Pulmonary artery endothelial cell (primary cell): Measurements from ENCODE around the gene PPP3CA. TPM values are rescaled to one million over a fixed set of nuclear protein-coding genes. Genes with fewer than 3 reads are reported as not detected.

Experiments used
- DNase-seq: peaks from one replicate; pipeline ENCODE4 v3.0.0-alpha.2; 2011; ENCODE audit warnings: low read depth, low spot score
- total RNA-seq: library from RNA; depleted of rRNA; stranded (reverse); fragments of >200 nt; gene quantifications from 2 replicates; pipeline ENCODE4 v1.2.3, GENCODE V29; 2014

The PPP3CA gene
- total RNA-seq, 1 donor from 2014 or later = 72.6 TPM

DNA sequence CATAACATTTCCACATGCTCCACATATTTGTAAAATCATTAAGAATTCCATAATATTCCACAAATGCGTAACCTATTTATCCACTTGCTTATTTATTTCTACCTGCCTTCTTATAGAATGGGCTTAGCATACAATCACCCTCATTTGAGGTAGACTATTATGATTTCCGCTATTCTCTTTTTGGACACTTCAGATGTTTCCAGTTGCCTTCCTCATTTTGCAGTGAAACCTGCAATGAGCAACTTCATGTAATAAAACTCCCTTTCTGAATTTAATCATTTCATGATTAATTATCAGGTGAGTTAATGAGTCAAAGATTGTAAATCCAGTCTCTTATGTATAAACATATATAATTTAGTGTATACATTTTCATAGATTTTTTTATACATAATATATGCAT, 58.0 kb downstream of the PPP3CA start:
- no peak for DNase-seq

DNA sequence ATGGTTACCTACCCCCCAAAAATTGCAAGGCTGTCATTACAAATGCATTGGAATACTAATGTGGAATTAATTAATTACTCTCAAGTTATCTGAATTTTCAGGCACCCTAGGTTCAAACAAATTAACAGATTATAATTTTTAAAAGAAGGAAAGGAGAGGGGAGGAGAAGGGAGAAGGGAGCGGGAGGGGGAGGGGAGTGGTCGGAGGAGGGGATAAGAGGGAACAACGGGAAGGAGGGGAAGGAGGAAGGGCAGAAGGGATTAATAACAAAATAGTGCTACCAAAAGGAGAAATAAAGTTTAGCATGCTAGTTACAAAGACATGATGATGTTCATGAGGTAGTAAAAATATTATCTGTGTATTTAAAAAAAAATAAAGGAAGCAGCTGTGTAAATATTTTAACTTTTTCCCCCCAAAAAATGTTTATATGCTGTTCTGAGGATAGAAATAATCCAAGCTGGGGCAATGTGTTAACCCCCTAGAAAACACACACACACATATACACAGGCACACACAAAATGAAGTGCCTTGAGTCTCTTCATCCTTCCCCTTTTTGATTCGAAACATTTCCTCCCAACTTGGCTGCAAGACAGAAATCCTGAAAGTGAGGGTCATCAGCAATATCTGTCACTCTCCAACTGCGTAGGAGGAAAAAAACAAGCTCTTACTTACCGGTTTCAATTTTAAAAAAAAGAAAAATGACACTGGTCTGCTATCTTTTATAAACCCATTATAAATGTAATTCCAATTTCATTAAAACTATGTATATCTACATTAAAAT, 58.8 kb downstream of the PPP3CA start:
- DNase-seq = no peak

DNA sequence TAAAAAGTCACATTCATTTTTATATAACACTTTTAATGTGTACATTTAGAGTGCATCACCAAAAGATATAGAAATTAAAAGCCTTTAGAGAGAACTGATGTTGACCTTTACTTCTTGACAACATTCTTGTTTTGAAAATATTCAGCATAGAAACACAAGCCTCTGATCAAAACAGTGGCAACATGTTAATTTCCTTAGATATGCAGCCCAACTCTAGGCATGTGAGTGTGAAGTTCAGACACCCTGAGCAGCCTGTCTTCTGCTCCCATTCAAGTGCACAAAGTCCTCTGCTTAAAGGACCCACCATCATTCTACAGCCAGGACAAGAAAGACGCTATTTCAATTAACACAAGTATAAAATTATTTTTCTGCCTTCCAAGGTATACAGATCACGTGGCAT, 60.0 kb downstream of the PPP3CA start:
- no peak for DNase-seq

DNA sequence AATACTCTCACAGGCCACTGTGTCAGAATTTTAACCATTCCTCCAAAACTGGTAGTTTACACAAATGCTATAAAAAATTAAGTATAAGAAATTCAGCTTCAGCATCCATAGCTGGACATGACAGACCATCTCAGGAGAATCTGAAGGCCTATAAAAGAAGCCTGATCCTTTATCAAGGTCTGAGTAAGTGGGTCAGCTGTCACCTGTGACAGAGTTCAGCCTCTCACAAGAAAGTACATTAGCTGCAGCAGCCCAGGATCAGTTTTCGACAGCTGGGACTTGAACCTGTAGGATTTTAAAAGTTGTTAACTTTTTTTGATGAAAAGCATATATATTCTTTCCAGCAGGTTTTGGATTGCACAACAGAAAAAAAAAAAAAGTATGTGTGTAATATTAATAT, 60.7 kb downstream of the PPP3CA start:
- no peak for DNase-seq

DNA sequence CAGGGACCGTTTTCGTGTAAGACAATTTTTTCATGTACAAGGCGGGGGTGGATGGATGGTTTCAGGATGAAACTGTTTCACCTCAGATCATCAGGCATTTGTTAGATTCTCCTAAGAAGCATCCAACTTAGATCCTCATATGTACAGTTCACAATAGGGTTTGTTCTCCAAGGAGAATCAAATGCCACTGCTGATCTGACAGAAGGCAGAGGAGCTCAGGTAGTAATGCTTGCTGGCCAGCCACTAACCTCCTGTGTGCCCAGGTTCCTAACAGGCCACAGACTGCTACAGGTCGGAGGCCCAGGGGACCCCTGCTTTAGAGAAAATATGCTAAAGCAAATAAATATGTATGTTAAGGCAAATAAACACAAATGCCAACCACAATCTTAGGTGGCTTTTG, 61.3 kb downstream of the PPP3CA start:
- no peak for DNase-seq

DNA sequence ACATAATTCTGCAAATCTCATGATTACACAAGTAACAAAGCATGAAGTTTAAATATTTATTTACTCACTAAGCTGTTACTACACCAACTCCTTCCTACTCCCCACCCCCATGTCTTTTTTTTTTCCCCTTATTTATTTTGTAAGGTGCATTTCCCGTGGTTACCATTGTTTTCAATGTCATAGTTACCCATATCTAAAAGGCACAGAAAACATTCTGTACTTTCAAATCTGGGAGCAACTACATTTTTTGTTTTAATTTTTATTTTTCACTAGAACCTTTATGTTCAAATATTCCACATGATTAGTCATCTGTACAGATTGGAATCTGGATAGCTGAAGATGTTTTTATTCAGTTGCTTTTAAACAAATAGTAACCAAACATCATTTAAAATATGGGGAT, 62.8 kb downstream of the PPP3CA start:
- peak; percentile 57 for DNase-seq

DNA sequence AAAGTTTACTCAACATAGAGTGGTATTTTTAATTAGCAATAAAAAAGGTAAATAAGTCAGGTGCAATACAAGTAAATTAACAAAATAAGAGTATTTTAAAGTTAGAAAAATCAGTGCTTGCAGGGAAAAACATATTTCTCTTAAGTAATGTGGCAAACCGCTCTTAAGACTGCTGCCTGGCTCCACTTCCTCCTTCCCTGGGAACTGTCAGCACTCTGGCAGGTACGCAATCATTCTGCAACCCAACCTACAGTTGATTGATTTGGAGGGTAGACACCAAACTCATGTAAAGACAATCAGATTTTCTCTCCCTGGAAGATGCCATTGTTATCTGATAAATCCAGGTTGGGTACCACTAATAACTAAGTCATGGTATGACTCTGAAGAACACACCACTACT, 63.9 kb downstream of the PPP3CA start:
- DNase-seq = no peak

DNA sequence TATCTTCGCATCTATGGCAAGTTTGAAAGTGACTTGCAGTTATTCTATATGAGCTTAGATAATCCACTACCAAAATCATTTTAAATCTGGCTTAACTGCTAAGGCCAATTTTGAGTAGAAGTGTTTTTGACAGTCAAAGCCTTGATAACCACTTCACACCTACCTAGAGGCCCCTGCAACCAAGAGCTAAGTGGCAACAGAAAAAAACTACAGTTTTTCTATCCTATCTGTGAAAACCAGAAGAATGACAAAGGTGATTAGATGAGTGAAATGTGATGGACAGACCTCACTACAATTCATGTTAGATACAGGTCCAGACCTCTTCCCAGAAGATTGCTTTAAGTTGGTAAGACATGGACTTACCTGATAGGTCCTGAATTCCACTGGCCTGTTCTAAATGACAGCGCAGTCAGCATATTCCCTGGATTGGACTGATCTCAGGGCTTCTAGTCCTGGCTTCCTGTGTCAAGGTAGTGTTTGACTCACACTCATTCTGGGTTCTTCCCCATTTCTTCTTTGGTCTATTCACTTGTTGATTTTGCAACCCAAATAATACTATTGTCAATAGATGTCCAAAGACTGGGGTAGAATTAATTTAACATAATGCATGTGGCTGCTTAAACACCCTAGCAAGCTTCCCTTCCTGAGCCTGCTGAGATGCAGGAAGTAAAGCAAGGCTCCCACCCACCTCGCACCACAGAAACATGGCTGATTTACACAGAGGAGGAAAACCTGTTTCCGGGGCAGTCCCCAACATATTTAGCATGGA, 65.1 kb downstream of the PPP3CA start:
- no peak for DNase-seq

DNA sequence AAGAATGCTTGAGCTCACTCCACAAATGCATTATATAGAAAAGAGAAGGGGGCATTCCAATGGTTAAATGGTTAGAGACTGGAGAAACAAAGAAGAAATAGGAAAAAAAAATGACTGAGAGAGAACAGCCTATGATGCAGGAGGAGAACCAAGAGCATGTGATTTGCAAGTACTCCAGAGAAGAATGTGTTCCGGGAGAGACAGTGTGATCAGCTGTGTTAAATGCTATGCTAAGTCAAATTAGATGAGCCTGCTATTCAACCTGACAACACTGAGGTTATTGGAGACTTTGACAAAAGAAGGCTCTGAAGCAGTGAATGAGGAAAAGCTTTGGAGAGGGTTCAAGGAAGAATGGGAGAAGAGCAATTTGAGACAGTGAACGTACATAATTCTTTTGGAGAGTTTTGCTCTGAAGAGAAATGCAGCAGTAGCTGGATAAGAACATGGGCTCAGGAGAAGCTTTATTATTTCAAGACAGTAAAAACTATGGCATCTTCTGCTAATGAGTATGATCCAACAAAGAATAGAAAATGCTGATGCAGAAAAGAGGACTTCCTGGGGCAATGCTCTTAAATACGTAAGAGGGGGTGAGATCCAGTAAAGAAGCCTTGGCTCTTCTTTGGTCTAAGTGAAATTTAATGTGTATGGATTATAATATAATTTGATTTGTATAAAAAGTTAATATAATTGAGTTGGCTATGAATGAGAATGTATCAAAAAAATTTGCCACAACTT, 66.3 kb downstream of the PPP3CA start:
- no peak for DNase-seq

DNA sequence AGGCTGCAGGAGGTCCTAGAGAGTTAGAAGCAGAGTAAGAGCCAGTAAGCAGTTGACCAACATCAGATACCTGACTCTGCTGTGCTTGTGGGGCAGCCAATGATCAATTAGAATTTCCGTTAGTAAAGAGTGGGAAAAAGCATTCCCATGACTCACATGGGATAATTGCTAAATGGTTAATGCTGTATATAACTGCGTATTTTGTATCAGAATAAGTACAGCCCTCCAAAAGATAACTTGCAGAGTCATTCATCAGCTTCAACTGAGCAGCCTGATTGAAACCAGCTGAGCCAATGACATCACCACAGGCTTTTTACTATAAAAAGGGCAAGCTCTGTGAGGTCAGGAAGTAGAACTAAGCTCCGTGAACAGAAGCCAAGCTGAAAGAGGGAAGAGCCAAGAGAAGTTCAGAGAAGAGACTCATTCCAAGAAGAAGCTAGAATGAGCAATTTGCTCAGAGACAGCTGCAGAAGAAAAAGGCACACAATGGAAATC, 67.9 kb downstream of the PPP3CA start:
- no peak for DNase-seq

DNA sequence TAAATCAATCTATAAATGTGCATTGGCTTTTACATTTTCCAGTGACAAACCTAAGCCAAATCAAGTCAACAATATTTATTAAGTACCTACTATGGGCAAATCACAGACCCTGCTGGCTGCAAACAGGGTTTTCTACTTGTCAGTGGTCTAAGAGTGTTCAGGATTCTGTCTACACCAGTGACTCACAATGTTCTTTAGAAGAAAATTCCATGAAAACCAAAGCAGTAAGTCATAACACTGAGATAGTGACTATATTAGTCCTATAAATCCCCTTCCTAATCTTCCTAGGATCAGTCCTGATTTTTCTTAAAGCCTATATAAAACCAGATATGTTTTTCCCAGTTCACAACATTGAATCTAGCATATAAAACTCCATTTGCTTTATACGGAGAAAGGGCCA, 69.7 kb downstream of the PPP3CA start:
- DNase-seq = no peak

DNA sequence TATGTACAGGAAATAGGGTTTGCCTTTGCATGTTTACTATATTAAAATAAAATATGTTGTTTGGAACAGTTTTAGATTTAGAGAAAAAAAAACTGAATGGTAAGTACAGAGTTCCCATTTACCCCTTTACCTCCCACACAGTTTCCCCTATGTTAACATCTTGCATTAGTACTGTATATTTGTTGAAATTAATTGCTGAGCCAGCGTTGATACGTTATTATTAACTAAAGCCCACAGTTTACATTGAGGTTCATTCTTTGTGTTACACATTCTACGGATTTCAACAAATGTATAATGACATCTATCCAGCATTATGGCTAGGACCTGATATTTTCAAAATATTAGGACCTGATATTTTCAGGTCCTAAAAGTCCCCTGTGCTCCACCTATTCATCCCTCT, 70.7 kb downstream of the PPP3CA start:
- DNase-seq = no peak

DNA sequence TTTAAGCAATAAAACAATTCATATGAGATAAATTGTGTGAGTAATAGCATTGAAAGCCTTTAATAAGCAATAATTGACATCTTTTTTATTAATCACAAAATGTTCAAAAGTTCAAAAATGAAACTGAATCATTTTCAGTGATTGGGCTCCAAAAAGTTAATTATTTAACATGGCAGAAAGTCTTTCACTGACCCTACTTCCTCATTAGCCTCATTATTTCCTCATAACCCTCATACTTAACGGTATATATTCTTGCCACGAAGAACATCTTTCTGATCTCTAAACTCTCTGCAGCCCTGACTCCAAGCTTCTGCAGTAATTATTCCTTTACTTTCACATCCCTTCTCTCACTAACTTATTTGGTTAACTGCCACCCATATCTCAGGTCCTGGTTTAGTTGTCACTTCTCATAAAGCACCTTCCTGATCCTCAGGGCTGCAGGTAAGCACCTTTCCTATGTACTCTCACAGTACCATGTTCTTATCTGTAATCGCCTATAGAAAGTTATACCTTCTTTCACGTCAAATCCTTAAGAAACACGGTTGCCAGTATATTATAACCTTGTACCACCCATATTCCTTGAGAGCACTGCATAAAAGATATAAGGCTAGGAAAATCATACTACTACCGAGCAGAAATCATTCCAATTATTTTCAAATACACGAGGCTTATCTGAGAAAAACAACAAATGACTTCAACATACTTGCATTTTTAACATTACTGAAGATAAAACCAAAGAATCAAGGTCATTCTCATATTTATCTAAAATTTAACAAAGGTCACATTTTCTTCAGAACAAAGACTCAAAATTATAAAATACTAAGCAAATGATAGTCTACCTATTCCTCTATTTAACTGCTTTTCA, 72.2 kb downstream of the PPP3CA start:
- no peak for DNase-seq

DNA sequence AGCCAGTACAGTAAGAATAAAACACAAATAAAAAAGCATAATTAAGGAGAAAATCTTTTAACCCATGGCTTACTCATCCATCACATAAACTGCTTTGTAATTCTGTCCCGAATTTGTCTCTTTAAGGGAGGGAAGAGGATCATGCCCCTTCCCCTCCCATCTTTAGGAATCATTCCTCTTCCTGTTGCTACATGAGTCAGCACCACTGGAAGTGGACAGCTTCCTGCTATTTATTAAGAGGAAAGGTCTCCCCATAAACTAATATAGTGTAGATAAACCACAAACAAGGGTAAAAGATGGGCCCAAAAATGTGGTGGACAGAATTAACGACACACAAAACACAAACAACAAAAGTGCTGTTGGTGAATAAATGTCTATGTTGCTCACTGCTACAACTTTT, 75.8 kb downstream of the PPP3CA start:
- no peak for DNase-seq

DNA sequence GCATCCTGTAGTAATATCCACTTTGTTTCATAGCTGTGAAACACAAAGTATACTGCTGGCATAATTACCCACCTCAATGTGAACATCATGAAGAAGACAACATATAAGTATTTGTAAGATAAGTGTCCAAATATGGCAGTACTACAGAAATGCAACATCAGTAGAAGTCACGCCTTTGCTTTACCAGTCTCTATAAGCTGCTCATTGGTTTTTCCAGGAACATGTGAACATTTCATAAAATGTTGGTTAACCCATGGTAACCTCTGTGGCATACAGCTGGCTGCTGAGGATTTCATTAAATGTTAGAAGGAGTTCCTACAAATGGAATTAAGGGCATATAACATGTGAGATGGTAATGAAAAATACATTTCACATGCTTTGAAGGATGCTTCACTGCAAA, 77.6 kb downstream of the PPP3CA start:
- DNase-seq = no peak

DNA sequence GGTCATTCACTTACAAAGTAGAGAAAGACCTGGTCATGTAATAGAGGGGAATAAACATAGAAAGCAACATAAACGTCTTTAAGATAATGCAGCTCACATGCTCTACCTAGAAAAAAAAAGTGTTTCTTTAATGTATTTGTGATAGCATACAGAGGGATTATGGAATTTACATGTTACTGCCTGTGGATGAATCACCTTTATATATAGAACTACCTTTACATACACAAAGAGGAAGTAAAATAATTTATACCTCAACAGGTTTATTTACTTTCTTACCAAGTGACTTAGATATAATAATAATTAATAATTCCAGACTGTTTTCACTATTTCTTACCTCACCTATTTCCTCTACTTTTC, 81.5 kb downstream of the PPP3CA start:
- DNase-seq = no peak

DNA sequence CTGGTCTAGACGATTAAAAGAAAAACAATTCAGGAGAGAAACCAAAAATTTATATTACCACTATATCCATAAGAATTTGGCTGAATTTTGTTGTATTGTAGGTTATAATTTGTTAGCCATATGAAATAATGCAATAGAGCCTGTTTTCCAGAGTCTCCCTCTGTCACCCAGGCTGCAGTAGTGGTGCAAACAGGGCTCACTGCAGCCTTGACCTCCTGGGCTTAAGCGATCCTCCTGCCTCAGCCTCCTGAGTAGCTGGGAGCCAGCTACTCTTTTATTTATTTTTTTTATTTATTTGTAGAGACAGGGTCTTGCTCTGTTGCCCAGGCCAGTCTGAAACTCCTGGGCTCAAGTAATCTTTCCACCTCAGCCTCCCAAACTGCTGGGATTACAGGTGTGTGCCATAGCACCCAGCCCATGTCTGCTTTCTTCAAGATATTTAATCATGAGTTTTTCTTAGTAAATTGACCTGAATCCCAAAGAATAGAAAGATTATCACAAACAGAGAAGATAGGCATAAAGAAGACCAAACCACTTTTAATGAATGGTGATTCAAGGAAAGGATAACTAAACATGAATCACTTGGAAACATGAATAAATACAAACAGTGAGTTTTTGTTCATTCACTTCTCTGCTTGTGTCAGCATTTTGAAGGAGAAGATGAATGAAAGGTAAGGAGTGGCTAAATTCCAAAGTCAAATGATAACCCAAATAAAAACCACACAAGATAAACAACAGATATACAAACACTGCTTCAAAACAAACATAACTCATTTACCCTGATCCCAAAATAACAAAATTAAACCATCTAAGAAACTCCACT, 82.1 kb downstream of the PPP3CA start:
- DNase-seq = no peak

DNA sequence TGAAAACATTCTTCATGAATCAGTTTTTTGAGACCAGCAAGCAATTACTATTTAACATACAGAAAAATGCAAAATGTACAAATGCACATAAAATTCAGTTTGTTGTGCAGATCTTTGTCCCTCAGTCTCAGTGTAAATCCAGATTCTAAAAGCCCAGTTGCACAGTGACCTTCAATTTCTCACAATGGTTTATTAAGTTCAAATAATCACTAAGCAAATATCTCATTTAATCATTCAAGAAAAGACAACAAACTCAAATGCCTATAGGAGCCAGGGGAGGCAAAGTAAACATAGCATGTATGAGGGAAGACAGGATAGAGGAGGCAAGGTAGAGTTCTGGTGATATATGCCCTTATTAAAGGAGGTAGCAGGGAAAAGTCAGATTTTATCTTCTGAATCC, 82.8 kb downstream of the PPP3CA start:
- no peak for DNase-seq

DNA sequence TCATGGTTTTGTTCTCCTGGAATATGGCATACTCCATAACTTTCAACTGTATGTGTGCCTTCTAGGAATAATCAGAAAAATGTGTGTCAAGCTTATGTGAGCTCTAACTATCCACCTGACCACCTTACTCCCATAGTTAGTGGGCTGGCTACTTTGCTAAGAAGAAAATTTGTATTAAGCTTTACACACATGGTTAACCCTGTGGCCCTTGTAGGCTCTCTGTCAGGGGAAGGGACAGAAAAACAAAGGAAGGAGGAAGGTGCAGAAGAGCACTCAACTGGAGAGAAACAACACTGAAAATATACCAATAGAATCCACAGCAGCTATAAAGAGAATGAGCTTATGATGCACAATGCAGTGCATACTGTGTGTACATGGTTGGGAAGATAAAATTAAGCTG, 84.6 kb downstream of the PPP3CA start:
- no peak for DNase-seq

DNA sequence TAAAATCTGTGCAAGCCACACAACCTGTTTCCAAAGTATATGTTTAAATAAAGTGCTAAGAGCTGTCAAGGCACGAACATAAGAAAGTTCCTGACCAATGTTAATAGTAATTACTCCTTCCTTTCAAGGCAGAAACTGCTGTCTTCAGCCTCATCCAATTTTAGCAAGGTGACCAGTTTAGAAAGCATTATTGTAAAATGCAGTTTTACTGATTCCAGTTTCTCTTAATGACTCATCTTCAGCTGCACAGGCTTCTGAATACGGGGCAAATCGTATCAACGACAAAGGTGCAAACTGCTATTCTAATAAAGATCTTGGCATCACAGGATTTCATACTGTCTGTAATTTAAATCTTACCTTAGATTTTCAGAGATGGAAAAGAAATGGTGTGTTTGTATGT, 87.5 kb downstream of the PPP3CA start:
- DNase-seq = no peak
